CD4-positive, CD25-positive, alpha-beta regulatory T cell (primary cell): ENCODE data around the gene RFWD3. TPM values are rescaled to one million over a fixed set of nuclear protein-coding genes. Genes with fewer than 3 reads are reported as not detected.

Experiments used
- ATAC-seq, 2 donors: fragments of 150-1000 bp; cut with Tn5 transposase; one replicate each; pipeline ENCODE4 v1.10.0; 2021; ENCODE audit warnings: low read depth in 2 of 2, moderate number of reproducible peaks in 2 of 2, moderate library complexity in 1 of 2
- DNase-seq, 3 donors: peaks; one replicate each; pipeline versions ENCODE4 v3.0.0 to v3.0.0-alpha.2; 2012 to 2022; ENCODE audit warnings: mixed read lengths in 1 of 3
- H3K27ac ChIP-seq: one replicate; pipeline ENCODE4 v1.7.0; 2013; ENCODE audit warnings: mild to moderate bottlenecking, low read length; ENCODE audit not compliant: insufficient read depth, poor library complexity, severe bottlenecking
- H3K27me3 ChIP-seq: one replicate; pipeline ENCODE4 v1.7.0; 2013; ENCODE audit warnings: low read length; ENCODE audit not compliant: control insufficient read depth, insufficient read depth
- H3K36me3 ChIP-seq: one replicate; pipeline ENCODE4 v1.7.0; 2013; ENCODE audit warnings: mild to moderate bottlenecking, low read length, moderate library complexity; ENCODE audit not compliant: control insufficient read depth, insufficient read depth
- H3K4me1 ChIP-seq: 2 replicates; pipeline ENCODE4 v1.7.0; 2013; ENCODE audit warnings: mild to moderate bottlenecking, low read length; ENCODE audit not compliant: insufficient read depth, control insufficient read depth, poor library complexity, severe bottlenecking
- H3K4me3 ChIP-seq: one replicate; pipeline ENCODE4 v1.7.0; 2013; ENCODE audit warnings: low read depth, mild to moderate bottlenecking, low read length, moderate library complexity
- H3K9me3 ChIP-seq, 2 experiments: 1 replicate in 1 of 2; 2 replicates in 1 of 2; pipeline ENCODE4 v1.7.0; 2013; ENCODE audit warnings: low read length in 2 of 2, mild to moderate bottlenecking in 1 of 2, moderate library complexity in 1 of 2; ENCODE audit not compliant: control insufficient read depth in 2 of 2
- H3K27ac Mint-ChIP-seq, 3 donors: one replicate each; pipeline ENCODE4 v1.8.0; 2020 to 2022; ENCODE audit warnings: mild to moderate bottlenecking in 3 of 3, mixed read lengths in 3 of 3, moderate library complexity in 2 of 3
- H3K27me3 Mint-ChIP-seq: one replicate; pipeline ENCODE4 v1.8.0; 2022; ENCODE audit warnings: mild to moderate bottlenecking, mixed read lengths
- H3K36me3 Mint-ChIP-seq: one replicate; pipeline ENCODE4 v1.8.0; 2020; ENCODE audit warnings: mixed read lengths
- H3K4me1 Mint-ChIP-seq, 4 donors: one replicate each; pipeline ENCODE4 v1.8.0; 2020 to 2022; ENCODE audit warnings: mixed read lengths in 4 of 4, mild to moderate bottlenecking in 1 of 4
- H3K4me3 Mint-ChIP-seq, 4 donors: one replicate each; pipeline ENCODE4 v1.8.0; 2020 to 2022; ENCODE audit warnings: mild to moderate bottlenecking in 4 of 4, mixed read lengths in 4 of 4, moderate library complexity in 3 of 4
- H3K9me3 Mint-ChIP-seq, 7 donors: one replicate each; pipeline ENCODE4 v1.8.0; 2020 to 2022; ENCODE audit warnings: mixed read lengths in 7 of 7, mild to moderate bottlenecking in 3 of 7, moderate library complexity in 2 of 7
- polyA plus RNA-seq, 4 donors: library from polyadenylated mRNA; unstranded; fragments of 300-500 nt; fragmentation: Illumina TruSeq; gene quantifications; one replicate each; pipeline ENCODE4 v1.2.3, GENCODE V29; 2021
- total RNA-seq: library from RNA; stranded (reverse); gene quantifications from one replicate; pipeline ENCODE4 v1.2.3, GENCODE V29; 2022

Gene RFWD3
- total and polyA plus RNA-seq, 5 donors from 2014 or later = 17.8 to 48.5 (median 21.7) TPM

DNA sequence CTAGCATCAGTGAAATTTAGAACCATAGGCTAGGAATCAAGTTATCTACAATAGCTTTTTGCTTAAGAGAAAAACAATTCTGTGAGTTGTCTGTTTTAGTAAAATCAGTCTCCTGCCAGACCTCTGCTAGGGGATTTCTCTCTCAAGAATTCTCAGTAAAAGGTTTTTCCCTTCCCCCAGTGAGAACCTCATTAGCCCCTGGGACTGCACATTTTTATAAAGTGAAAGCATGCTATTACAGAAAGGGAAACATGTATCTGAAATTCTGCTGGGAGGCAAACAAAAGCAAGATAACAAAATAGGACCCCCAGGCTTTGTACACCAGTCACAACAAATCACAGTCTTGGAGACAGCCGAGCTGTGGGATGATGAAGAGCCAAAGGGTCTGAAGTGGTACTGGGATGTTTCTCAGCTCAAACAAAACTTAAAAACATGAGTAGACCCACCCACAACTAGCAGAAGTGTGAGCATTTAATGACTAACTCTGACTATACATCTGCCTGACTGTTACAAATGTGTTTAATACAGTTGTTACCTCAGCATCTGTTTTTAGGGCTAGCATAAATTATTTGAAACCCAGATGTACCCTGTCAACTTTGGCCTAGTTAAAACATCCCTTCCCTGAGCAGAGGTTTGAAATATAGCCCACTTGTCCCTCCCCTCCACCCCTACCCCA, 39.8 kb downstream of the RFWD3 start:
- peaks cover 46% of the 10 kb centered on the region for H3K36me3 Mint-ChIP-seq
- Histone ChIP-seq H3K36me3 (peaks cover 93% of the 10 kb centered on the region), H3K4me1 (no peaks in the 10 kb centered on the region), H3K9me3 (no peaks in the 10 kb centered on the region), H3K27me3 (no peaks in the 10 kb centered on the region), H3K4me3 (no peak overlapping the region), H3K27ac (no peak overlapping the region)
- ATAC-seq (no peak), DNase-seq (peak in 1 of 3 donors; percentile 33)
- peaks cover 7 to 17% (median 14%) of the 10 kb centered on the region in 4 donors for H3K4me1 Mint-ChIP-seq
- H3K27ac Mint-ChIP-seq = peak overlapping the region; percentile 11 to 96 (median 82)
- H3K4me3 Mint-ChIP-seq = no peak overlapping the region
- H3K27me3 Mint-ChIP-seq = no peaks in the 10 kb centered on the region
- H3K9me3 Mint-ChIP-seq = no peaks in the 10 kb centered on the region

DNA sequence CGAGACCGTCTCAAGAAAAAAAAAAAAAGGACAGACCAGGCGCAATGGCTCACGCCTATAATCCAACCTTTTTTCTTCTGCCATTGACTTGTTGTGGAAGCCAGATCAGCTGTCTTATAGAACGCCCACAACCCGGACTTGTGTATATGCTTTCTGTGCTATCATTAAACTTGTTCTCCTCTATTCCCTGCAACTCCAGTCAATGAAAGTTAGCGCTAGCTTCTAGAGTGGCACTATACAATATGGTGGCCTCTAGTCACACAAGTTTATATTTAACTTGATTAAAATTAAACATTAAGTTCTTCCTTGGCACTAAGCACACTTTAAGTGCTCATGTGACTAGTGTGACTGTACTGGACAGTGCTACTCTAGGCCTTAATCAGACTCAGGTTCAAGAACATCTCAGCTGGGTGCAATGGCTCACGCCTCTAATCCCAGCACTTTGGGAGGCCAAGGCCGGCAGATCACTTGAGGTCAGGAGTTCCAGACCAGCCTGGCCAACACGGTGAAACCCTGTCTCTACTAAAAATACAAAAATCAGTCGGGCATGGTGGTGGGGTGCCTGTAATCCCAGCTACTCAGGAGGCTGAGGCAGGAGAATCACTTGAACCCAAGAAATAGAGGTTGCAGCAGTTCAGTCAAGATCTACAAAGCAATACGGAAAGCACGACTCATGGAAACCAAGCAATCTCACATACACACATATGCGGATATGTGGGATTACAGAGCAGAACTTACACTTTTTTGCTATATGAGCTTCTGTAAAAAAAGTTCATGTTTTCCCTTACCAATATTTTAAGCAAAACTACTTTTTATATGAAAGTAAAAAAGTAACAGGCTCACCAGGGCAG, 41.0 kb downstream of the RFWD3 start:
- no peak overlapping the region for H3K4me3 ChIP-seq

DNA sequence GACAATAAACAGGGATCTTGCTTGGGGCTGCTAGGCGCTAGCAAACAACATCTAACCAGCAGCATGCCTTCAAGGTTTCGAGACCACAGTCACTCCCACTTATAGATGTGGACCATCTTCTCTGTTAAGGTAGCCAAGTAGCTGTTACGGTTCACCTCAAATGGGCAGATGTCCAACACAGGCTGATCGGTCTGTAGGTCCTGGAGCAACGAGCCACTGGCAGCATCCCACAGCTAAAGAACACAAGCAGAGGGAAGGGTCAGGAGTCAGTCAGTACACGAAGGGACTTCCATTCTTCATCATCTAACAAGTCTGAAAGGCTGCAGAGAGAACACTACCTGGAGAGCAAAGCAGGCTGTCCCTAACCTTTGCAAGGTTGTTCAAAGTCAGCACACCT, 42.8 kb downstream of the RFWD3 start:
- H3K27me3 Mint-ChIP-seq = no peaks in the 10 kb centered on the region
- H3K4me3 Mint-ChIP-seq = no peak overlapping the region
- H3K36me3 Mint-ChIP-seq = peaks cover 31% of the 10 kb centered on the region
- peak overlapping the region in 1 of 3 donors; percentile 22 for H3K27ac Mint-ChIP-seq
- H3K36me3 ChIP-seq = peaks cover 70% of the 10 kb centered on the region
- no peak overlapping the region for H3K27ac ChIP-seq
- H3K9me3 Mint-ChIP-seq = no peaks in the 10 kb centered on the region
- H3K27me3 ChIP-seq = no peaks in the 10 kb centered on the region
- no peaks in the 10 kb centered on the region for H3K4me1 ChIP-seq
- H3K4me3 ChIP-seq = no peak overlapping the region
- no peak for ATAC-seq
- H3K9me3 ChIP-seq = no peaks in the 10 kb centered on the region
- DNase-seq = no peak
- H3K4me1 Mint-ChIP-seq = peaks cover 6 to 19% (median 14%) of the 10 kb centered on the region in 4 donors

More for the DNA sequence above, 41.0 kb downstream of the RFWD3 start:
- Histone ChIP-seq H3K4me1 (no peaks in the 10 kb centered on the region), H3K27ac (no peak overlapping the region), H3K36me3 (peaks cover 86% of the 10 kb centered on the region), H3K27me3 (no peaks in the 10 kb centered on the region), H3K9me3 (no peaks in the 10 kb centered on the region)
- ATAC-seq (no peak), DNase-seq (no peak)
- Mint-ChIP-seq H3K9me3 (no peaks in the 10 kb centered on the region), H3K36me3 (peaks cover 44% of the 10 kb centered on the region), H3K4me1 (peaks cover 10 to 17% (median 14%) of the 10 kb centered on the region in 4 donors), H3K27me3 (no peaks in the 10 kb centered on the region), H3K4me3 (no peak overlapping the region), H3K27ac (peak overlapping the region in 2 of 3 donors; percentile 11 to 82)

DNA sequence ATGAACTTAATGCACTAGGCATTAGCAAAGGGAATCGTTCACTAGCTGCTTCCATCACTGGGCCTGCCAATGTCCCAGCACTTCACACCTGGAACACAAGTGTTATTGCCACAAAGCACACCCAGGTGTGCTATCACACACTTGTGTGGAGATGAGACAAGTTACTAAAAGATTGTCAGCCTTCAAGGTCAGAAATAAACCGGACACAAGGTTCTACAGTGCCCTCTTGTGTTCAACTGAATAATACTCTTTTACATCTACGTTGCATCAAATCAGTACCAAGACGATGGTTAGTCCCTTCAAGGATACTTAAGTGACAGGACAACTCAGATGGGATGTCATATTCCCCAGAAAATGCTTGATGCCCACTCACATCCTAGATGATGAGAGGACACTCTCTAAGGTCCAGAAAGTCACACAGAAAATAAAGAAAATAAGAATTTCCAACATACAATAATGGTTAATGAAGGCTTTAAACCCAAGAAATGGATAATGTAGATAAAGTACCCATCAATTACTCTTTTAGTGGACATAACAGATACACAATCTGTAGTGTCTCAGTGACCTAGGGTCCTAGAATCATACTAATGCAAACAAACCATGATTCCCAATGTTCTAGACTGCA, 43.4 kb downstream of the RFWD3 start:
- Mint-ChIP-seq H3K36me3 (peaks cover 30% of the 10 kb centered on the region), H3K9me3 (no peaks in the 10 kb centered on the region), H3K27me3 (no peaks in the 10 kb centered on the region), H3K4me1 (peaks cover 6 to 18% (median 14%) of the 10 kb centered on the region in 4 donors), H3K27ac (peak overlapping the region; percentile 22 to 90 (median 59)), H3K4me3 (no peak overlapping the region)
- no peaks in the 10 kb centered on the region for H3K27me3 ChIP-seq
- DNase-seq = peak in 2 of 3 donors; percentile 54 to 74
- no peaks in the 10 kb centered on the region for H3K4me1 ChIP-seq
- H3K36me3 ChIP-seq = peaks cover 65% of the 10 kb centered on the region
- H3K9me3 ChIP-seq = no peaks in the 10 kb centered on the region
- H3K4me3 ChIP-seq = no peak overlapping the region
- ATAC-seq = peak; percentile 43 to 47
- no peak overlapping the region for H3K27ac ChIP-seq

- H3K4me3 ChIP-seq = no peak overlapping the region
- Mint-ChIP-seq H3K27ac (no peak overlapping the region), H3K4me1 (peaks cover 3 to 22% (median 11%) of the 10 kb centered on the region in 4 donors), H3K9me3 (no peaks in the 10 kb centered on the region), H3K27me3 (no peaks in the 10 kb centered on the region), H3K4me3 (no peak overlapping the region), H3K36me3 (peaks cover 26% of the 10 kb centered on the region)
- H3K27ac ChIP-seq = no peak overlapping the region
- H3K9me3 ChIP-seq = no peaks in the 10 kb centered on the region
- H3K4me1 ChIP-seq = no peaks in the 10 kb centered on the region
- ATAC-seq = no peak
- H3K36me3 ChIP-seq = peaks cover 54% of the 10 kb centered on the region
- DNase-seq = no peak
- H3K27me3 ChIP-seq = no peaks in the 10 kb centered on the region
Observed at GRCh38 chr16:74622005-74622404, 44.7 kb downstream of the RFWD3 start.

DNA sequence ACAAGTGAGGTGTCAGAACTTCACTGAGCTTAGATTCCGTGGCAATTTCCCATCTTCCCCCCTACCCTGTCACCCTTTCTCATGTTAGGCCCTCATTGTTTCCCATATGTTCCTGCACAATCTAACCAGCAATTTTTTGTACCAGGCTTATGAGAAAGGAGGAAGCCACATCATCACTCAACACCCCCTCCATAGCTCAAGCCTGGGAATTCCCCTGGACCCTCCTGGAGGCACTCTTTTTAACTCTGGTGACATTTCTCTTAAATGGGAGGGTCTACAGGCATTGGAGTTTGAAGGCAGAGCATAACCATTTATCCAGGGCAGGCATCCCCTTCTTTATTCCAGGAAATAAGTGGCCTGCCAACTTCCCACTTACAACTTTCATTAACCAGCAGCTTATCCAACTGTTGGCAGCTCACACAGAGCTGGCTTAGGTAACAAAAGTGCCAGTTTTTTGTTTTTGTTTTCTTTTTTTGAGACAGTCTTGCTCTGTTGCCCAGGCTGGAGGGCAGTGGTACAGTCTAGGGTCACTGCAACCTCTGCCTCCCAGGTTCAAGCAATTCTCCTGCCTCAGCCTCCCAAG, 49.4 kb downstream of the RFWD3 start:
- no peak overlapping the region for H3K4me3 ChIP-seq
- no peak overlapping the region for H3K4me3 Mint-ChIP-seq
- no peaks in the 10 kb centered on the region for H3K9me3 Mint-ChIP-seq
- DNase-seq = no peak
- H3K27me3 ChIP-seq = no peaks in the 10 kb centered on the region
- no peaks in the 10 kb centered on the region for H3K9me3 ChIP-seq
- peaks cover 0 to 5% (median 3%) of the 10 kb centered on the region in 4 donors for H3K4me1 Mint-ChIP-seq
- peak overlapping the region in 1 of 3 donors; percentile 38 for H3K27ac Mint-ChIP-seq
- no peaks in the 10 kb centered on the region for H3K4me1 ChIP-seq
- H3K36me3 ChIP-seq = peaks cover 16% of the 10 kb centered on the region
- no peaks in the 10 kb centered on the region for H3K27me3 Mint-ChIP-seq
- no peak for ATAC-seq
- no peak overlapping the region for H3K27ac ChIP-seq
- peaks cover 12% of the 10 kb centered on the region for H3K36me3 Mint-ChIP-seq

- DNase-seq = no peak
- H3K27me3 ChIP-seq = no peaks in the 10 kb centered on the region
- H3K36me3 Mint-ChIP-seq = peaks cover 4% of the 10 kb centered on the region
- ATAC-seq = no peak
- H3K27ac ChIP-seq = no peak overlapping the region
- H3K4me1 Mint-ChIP-seq = peaks cover 6 to 23% (median 11%) of the 10 kb centered on the region in 4 donors
- peaks cover 19% of the 10 kb centered on the region for H3K4me1 ChIP-seq
- peak overlapping the region in 1 of 4 donors; percentile 68 for H3K4me3 Mint-ChIP-seq
- H3K9me3 Mint-ChIP-seq = no peaks in the 10 kb centered on the region
- H3K36me3 ChIP-seq = peaks cover 2% of the 10 kb centered on the region
- no peaks in the 10 kb centered on the region for H3K9me3 ChIP-seq
- no peak overlapping the region for H3K4me3 ChIP-seq
- H3K27ac Mint-ChIP-seq = no peak overlapping the region
- no peaks in the 10 kb centered on the region for H3K27me3 Mint-ChIP-seq
Observed at GRCh38 chr16:74611721-74612120, 55.0 kb downstream of the RFWD3 start.
